ENCODE measurements around the gene CHAC1. TPM values are rescaled to one million over a fixed set of nuclear protein-coding genes. Genes with fewer than 3 reads are reported as not detected.
A peak's percentile ranks its signal among the peaks of the same experiment; 100 is the strongest.
"Not testable (repeated sequence)": the region's sequence is repeated elsewhere in the genome, so short reads cannot be mapped to it uniquely, and the experiment has no call there.

Gene CHAC1
- total and polyA plus RNA-seq, 4 donors = 0.17 to 11.9 (median 11.6) TPM

GRCh38 chr15:40960151-40960885 lies 7.0 kb downstream of the CHAC1 start:
- Histone ChIP-seq H3K4me3 (no peak overlapping the region), H3K36me3 (ENCODE audit: control insufficient read depth in 4 of 4, insufficient read depth in 4 of 4, low read length in 4 of 4) (peaks cover 0 to 2% (median 0%) of the 10 kb centered on the region in 4 donors), H3K4me1 (ENCODE audit: control insufficient read depth in 5 of 5, insufficient read depth in 5 of 5, low read length in 5 of 5) (peaks cover 0 to 11% (median 0%) of the 10 kb centered on the region in 5 donors), H3K9ac (ENCODE audit: insufficient read depth in 1 of 2, low read length in 2 of 2) (no peak overlapping the region), H3K27ac (ENCODE audit: low read depth in 1 of 2, low read length in 1 of 2) (peak overlapping the region in 1 of 2 donors; percentile 68), H3K27me3 (ENCODE audit: control insufficient read depth in 3 of 3, insufficient read depth in 3 of 3, low read length in 2 of 3) (no peaks in the 10 kb centered on the region), H3K9me3 (ENCODE audit: control insufficient read depth in 4 of 4, insufficient read depth in 3 of 4, low read length in 3 of 4) (no peaks in the 10 kb centered on the region)
- ATAC-seq (ENCODE audit: insufficient read depth, low FRiP score) (no peak), DNase-seq (no peak)
- 94 to 96% methylated on average over 16 of the region's 16 CpGs for WGBS, 2 donors
- no peak for TF ChIP-seq CTCF (IDR thresholded peaks at IDR 0.05; ENCODE audit: control extremely low read depth, extremely low read depth)

GRCh38 chr15:40960925-40961324 lies 7.7 kb downstream of the CHAC1 start:
- no peaks in the 10 kb centered on the region for H3K9me3 ChIP-seq (ENCODE audit: control insufficient read depth in 4 of 4, insufficient read depth in 3 of 4, low read length in 3 of 4)
- peak overlapping the region in 1 of 2 donors; percentile 68 for H3K27ac ChIP-seq (ENCODE audit: low read depth in 1 of 2, low read length in 1 of 2)
- no peak for DNase-seq

DNA sequence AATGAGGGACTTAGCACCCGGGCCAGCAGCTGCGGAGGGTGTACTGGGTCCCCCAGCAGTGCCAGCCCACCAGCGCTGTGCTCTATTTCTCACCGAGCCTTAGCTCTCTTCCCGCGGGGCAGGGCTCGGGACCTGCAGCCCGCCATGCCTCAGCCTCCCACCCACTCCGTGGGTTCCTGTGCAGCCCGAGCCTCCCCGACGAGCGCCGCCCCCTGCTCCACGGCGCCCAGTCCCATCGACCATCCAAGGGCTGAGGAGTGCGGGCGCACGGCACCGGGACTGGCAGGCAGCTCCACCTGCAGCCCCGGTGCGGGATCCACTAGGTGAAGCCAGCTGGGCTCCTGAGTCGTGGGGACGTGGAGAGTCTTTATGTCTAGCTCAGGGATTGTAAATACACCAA lies 8.5 kb downstream of the CHAC1 start:
- ATAC-seq (ENCODE audit: insufficient read depth, low FRiP score); DNase-seq; H3K27ac ChIP-seq (ENCODE audit: low read depth in 1 of 2, low read length in 1 of 2); H3K36me3 ChIP-seq (ENCODE audit: control insufficient read depth in 4 of 4, insufficient read depth in 4 of 4, low read length in 4 of 4); H3K27me3 ChIP-seq (ENCODE audit: control insufficient read depth in 3 of 3, insufficient read depth in 3 of 3, low read length in 2 of 3); H3K9me3 ChIP-seq (ENCODE audit: control insufficient read depth in 4 of 4, insufficient read depth in 3 of 4, low read length in 3 of 4); H3K4me3 ChIP-seq; H3K9ac ChIP-seq (ENCODE audit: insufficient read depth in 1 of 2, low read length in 2 of 2): not testable (repeated sequence)
- 93 to 97% methylated on average over 17 to 25 of the region's 25 CpGs for WGBS, 2 donors
- H3K4me1 ChIP-seq (ENCODE audit: control insufficient read depth in 5 of 5, insufficient read depth in 5 of 5, low read length in 5 of 5) = peaks cover 0 to 13% (median 8%) of the 10 kb centered on the region in 5 donors

More at GRCh38 chr15:40960925-40961324, 7.7 kb downstream of the CHAC1 start:
- no peak for TF ChIP-seq CTCF (IDR thresholded peaks at IDR 0.05; ENCODE audit: control extremely low read depth, extremely low read depth)
- H3K36me3 ChIP-seq (ENCODE audit: control insufficient read depth in 4 of 4, insufficient read depth in 4 of 4, low read length in 4 of 4) = no peaks in the 10 kb centered on the region
- H3K27me3 ChIP-seq (ENCODE audit: control insufficient read depth in 3 of 3, insufficient read depth in 3 of 3, low read length in 2 of 3) = no peaks in the 10 kb centered on the region
- peak; percentile 83 for ATAC-seq (ENCODE audit: insufficient read depth, low FRiP score)
- H3K4me1 ChIP-seq (ENCODE audit: control insufficient read depth in 5 of 5, insufficient read depth in 5 of 5, low read length in 5 of 5) = peaks cover 0 to 10% (median 3%) of the 10 kb centered on the region in 5 donors
- H3K4me3 ChIP-seq = no peak overlapping the region
- H3K9ac ChIP-seq (ENCODE audit: insufficient read depth in 1 of 2, low read length in 2 of 2) = no peak overlapping the region
- WGBS, 2 donors = 37 to 67% methylated on average over 11 of the region's 11 CpGs

DNA sequence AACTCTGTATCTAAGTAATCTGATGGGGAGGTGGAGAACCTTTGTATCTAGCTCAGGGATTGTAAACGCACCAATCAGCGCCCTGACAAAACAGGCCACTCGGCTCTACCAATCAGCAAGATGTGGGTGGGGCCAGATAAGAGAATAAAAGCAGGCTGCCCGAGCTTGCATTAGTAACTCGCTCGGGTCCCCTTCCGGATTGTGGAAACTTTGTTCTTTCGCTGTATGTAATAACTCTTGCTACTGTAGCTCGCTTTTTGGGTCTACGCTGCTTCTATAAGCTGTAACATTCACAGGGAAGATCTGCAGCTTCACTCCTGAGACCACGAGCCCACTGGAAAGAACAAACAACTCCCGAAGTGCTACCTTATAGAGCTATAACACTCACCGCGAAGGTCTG lies 9.0 kb downstream of the CHAC1 start:
- DNase-seq; H3K27ac ChIP-seq (ENCODE audit: low read depth in 1 of 2, low read length in 1 of 2); H3K4me3 ChIP-seq; H3K27me3 ChIP-seq (ENCODE audit: control insufficient read depth in 3 of 3, insufficient read depth in 3 of 3, low read length in 2 of 3); ATAC-seq (ENCODE audit: insufficient read depth, low FRiP score); H3K9me3 ChIP-seq (ENCODE audit: control insufficient read depth in 4 of 4, insufficient read depth in 3 of 4, low read length in 3 of 4); H3K36me3 ChIP-seq (ENCODE audit: control insufficient read depth in 4 of 4, insufficient read depth in 4 of 4, low read length in 4 of 4); H3K9ac ChIP-seq (ENCODE audit: insufficient read depth in 1 of 2, low read length in 2 of 2): not testable (repeated sequence)
- 97% methylated on average over 14 of the region's 14 CpGs for WGBS, 2 donors
- H3K4me1 ChIP-seq (ENCODE audit: control insufficient read depth in 5 of 5, insufficient read depth in 5 of 5, low read length in 5 of 5) = peaks cover 0 to 17% (median 5%) of the 10 kb centered on the region in 5 donors
